ENCODE data around the gene PHC2. TPM values are rescaled to one million over a fixed set of nuclear protein-coding genes. Genes with fewer than 3 reads are reported as not detected.

PHC2 gene
- total RNA-seq, 2 experiments from 2014 or later: 34.0 to 35.0 TPM

DNA sequence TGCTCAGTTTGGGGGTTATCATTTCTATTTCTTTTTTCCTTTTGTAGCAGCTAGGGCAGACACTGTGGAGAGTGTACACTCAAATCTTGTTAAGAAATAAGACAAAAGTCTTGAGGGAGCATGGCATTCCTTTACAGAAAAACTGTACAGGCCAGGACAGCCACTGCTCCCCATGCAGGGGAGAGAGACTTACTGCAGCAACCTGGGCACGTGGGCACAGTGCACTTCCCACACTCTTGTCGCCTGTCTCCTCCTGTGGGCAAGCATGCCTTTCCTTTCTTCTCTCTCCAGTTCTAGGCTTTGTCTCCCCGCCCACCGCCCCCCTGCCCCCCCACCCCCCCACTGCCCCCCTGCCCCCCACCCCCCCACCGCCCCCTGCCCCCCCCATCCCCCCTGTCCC, 51.9 kb downstream of the PHC2 start:
- no peak for DNase-seq (ENCODE audit: low spot score)

DNA sequence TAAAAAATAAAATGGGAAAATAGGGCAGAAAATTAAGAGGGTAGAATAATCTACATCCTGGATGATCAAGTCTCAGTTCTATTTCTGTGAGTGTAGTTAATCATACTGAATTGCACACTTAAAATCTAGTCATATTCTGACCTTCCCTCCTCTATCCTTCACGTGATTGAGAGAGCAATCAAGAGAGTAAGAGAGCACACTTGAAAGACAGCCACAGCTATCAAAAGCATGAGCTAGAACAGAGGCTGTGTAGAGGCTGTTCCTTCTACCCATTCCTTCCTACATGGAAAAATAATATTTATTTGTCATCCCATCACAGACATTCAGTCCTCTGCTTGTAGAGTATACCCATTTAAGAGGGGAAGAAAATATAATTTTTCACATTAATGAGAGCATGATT, 52.4 kb downstream of the PHC2 start:
- no peak overlapping the region for H3K4me3 ChIP-seq (ENCODE audit: low read depth, low read length, poor library complexity, severe bottlenecking)
- H3K79me2 ChIP-seq (ENCODE audit: insufficient read depth, low read depth, low read length): no peaks in the 10 kb centered on the region
- no peaks in the 10 kb centered on the region for H3K4me1 ChIP-seq (ENCODE audit: insufficient read depth, low read length, poor library complexity, severe bottlenecking)
- CTCF ChIA-PET (ENCODE audit: unreplicated experiment): no interaction called here
- no peaks in the 10 kb centered on the region for H3K9me2 ChIP-seq (ENCODE audit: insufficient read depth, low read length)
- no TSS peak for BruUV-seq (replicated peaks)
- POLR2A ChIA-PET: interaction anchor here (0.5 kb wide), 1 partner anchor 10 kb away, joined by 4 read pairs; no protein-coding TSS in a partner anchor
- no peak for DNase-seq (ENCODE audit: low spot score)
- intact Hi-C loops (cut with micrococcal nuclease; ENCODE audit: unreplicated experiment): no loop called here
- H2AFZ ChIP-seq (ENCODE audit: low read length): no peak overlapping the region
- H3K9me3 ChIP-seq (ENCODE audit: low read length): no peaks in the 10 kb centered on the region
- TF ChIP-seq EZH2phosphoT487 (IDR thresholded peaks at IDR 0.05; ENCODE audit: borderline replicate concordance, low read depth, low read length): no peak
- TF ChIP-seq, protein P1, sequence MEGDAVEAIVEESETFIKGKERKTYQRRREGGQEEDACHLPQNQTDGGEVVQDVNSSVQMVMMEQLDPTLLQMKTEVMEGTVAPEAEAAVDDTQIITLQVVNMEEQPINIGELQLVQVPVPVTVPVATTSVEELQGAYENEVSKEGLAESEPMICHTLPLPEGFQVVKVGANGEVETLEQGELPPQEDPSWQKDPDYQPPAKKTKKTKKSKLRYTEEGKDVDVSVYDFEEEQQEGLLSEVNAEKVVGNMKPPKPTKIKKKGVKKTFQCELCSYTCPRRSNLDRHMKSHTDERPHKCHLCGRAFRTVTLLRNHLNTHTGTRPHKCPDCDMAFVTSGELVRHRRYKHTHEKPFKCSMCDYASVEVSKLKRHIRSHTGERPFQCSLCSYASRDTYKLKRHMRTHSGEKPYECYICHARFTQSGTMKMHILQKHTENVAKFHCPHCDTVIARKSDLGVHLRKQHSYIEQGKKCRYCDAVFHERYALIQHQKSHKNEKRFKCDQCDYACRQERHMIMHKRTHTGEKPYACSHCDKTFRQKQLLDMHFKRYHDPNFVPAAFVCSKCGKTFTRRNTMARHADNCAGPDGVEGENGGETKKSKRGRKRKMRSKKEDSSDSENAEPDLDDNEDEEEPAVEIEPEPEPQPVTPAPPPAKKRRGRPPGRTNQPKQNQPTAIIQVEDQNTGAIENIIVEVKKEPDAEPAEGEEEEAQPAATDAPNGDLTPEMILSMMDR (conservative IDR thresholded peaks at IDR 0.05; ENCODE audit: low read length): no peak
- H3K36me3 ChIP-seq (ENCODE audit: insufficient read depth, low read length): no peaks in the 10 kb centered on the region
- H3K4me2 ChIP-seq (ENCODE audit: low read length): no peak overlapping the region
- H4K20me1 ChIP-seq (ENCODE audit: insufficient read depth, low read length): no peaks in the 10 kb centered on the region
- no peak overlapping the region for H3K27ac ChIP-seq (ENCODE audit: low read depth, low read length, poor library complexity, severe bottlenecking)

More for the DNA sequence above, 51.9 kb downstream of the PHC2 start:
- BruUV-seq (replicated peaks): no TSS peak
- Histone ChIP-seq H3K9me2 (ENCODE audit: insufficient read depth, low read length) (no peaks in the 10 kb centered on the region), H3K27ac (ENCODE audit: low read depth, low read length, poor library complexity, severe bottlenecking) (no peak overlapping the region), H3K36me3 (ENCODE audit: insufficient read depth, low read length) (no peaks in the 10 kb centered on the region), H4K20me1 (ENCODE audit: insufficient read depth, low read length) (no peaks in the 10 kb centered on the region), H3K4me1 (ENCODE audit: insufficient read depth, low read length, poor library complexity, severe bottlenecking) (no peaks in the 10 kb centered on the region), H3K79me2 (ENCODE audit: insufficient read depth, low read depth, low read length) (no peaks in the 10 kb centered on the region), H3K9me3 (ENCODE audit: low read length) (no peaks in the 10 kb centered on the region), H3K4me3 (ENCODE audit: low read depth, low read length, poor library complexity, severe bottlenecking) (no peak overlapping the region), H2AFZ (ENCODE audit: low read length) (no peak overlapping the region), H3K4me2 (ENCODE audit: low read length) (no peak overlapping the region)
- ChIA-PET POLR2A (interaction anchor here (0.5 kb wide), 1 partner anchor 9 kb away, joined by 4 read pairs; no protein-coding TSS in a partner anchor), CTCF (ENCODE audit: unreplicated experiment) (no interaction called here)
- TF ChIP-seq, protein P1 (conservative IDR thresholded peaks at IDR 0.05; ENCODE audit: low read length): no peak
- no peak for TF ChIP-seq EZH2phosphoT487 (IDR thresholded peaks at IDR 0.05; ENCODE audit: borderline replicate concordance, low read depth, low read length)
- intact Hi-C loops (cut with micrococcal nuclease; ENCODE audit: unreplicated experiment): no loop called here

DNA sequence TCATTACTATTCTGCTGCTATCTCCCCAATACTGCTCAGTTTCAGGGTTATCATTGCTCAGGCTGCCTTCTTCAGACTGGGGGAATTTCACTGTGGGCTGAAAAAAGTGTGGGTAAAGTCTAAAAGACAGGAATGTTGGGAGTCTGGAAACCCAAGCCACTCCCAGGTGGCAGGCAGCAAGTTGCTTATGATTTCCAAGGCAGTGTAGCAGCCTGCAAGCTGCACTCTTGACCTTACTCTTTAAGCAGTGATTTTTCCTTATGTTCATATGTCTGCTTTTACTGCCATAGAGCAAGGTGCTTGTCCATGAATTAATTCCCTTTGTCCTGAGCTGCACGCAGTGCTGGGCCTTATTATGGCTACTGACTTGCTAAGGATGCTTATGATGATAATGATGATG, 53.1 kb downstream of the PHC2 start:
- Histone ChIP-seq H4K20me1 (ENCODE audit: insufficient read depth, low read length) (no peaks in the 10 kb centered on the region), H3K27ac (ENCODE audit: low read depth, low read length, poor library complexity, severe bottlenecking) (no peak overlapping the region), H3K9me3 (ENCODE audit: low read length) (no peaks in the 10 kb centered on the region), H3K4me1 (ENCODE audit: insufficient read depth, low read length, poor library complexity, severe bottlenecking) (no peaks in the 10 kb centered on the region), H3K36me3 (ENCODE audit: insufficient read depth, low read length) (no peaks in the 10 kb centered on the region), H3K79me2 (ENCODE audit: insufficient read depth, low read depth, low read length) (no peaks in the 10 kb centered on the region), H3K9me2 (ENCODE audit: insufficient read depth, low read length) (no peaks in the 10 kb centered on the region), H3K4me2 (ENCODE audit: low read length) (no peak overlapping the region), H3K4me3 (ENCODE audit: low read depth, low read length, poor library complexity, severe bottlenecking) (no peak overlapping the region), H2AFZ (ENCODE audit: low read length) (no peak overlapping the region)
- no peak for DNase-seq (ENCODE audit: low spot score)
- TF ChIP-seq, protein P1 (conservative IDR thresholded peaks at IDR 0.05; ENCODE audit: low read length): no peak
- no peak for TF ChIP-seq EZH2phosphoT487 (IDR thresholded peaks at IDR 0.05; ENCODE audit: borderline replicate concordance, low read depth, low read length)
- POLR2A ChIA-PET: no interaction called here
- intact Hi-C loops (cut with micrococcal nuclease; ENCODE audit: unreplicated experiment): no loop called here
- BruUV-seq (replicated peaks): no TSS peak
- CTCF ChIA-PET (ENCODE audit: unreplicated experiment): no interaction called here

Measured in OCI-LY7 (cell line).